HUES6 (cell line): ENCODE results near the gene MARVELD2.
"Not testable (repeated sequence)": the region's sequence is repeated elsewhere in the genome, so short reads cannot be mapped to it uniquely, and the experiment has no call there.

ENCODE experiments used
- H3K27ac ChIP-seq: 2 replicates; pipeline ENCODE4 v1.7.0; 2013; ENCODE audit warnings: low read depth, mild to moderate bottlenecking, low read length, inconsistent platforms
- H3K27me3 ChIP-seq: 2 replicates; pipeline ENCODE4 v1.6.1; 2013; ENCODE audit warnings: low read length; ENCODE audit not compliant: control insufficient read depth, insufficient read depth
- H3K36me3 ChIP-seq: 2 replicates; pipeline ENCODE4 v1.6.1; 2013; ENCODE audit warnings: low read length; ENCODE audit not compliant: control insufficient read depth, insufficient read depth
- H3K4me1 ChIP-seq: 2 replicates; pipeline ENCODE4 v1.6.1; 2013; ENCODE audit warnings: low read length; ENCODE audit not compliant: control insufficient read depth, insufficient read depth
- H3K4me3 ChIP-seq: 2 replicates; pipeline ENCODE4 v1.5.1; 2013; ENCODE audit warnings: low read depth, low read length
- H3K9ac ChIP-seq: one replicate; pipeline ENCODE4 v1.6.1; 2013; ENCODE audit warnings: mild to moderate bottlenecking, low read length
- H3K9me3 ChIP-seq: 2 replicates; pipeline ENCODE4 v1.6.1; 2013; ENCODE audit warnings: low read depth, low read length; ENCODE audit not compliant: control insufficient read depth, insufficient read depth

Gene MARVELD2

GRCh38 chr5:69450527-69450926, 35.6 kb downstream of the MARVELD2 start:
- H3K4me3 ChIP-seq, H3K9ac ChIP-seq, H3K27ac ChIP-seq, H3K4me1 ChIP-seq, H3K36me3 ChIP-seq, H3K27me3 ChIP-seq, H3K9me3 ChIP-seq: not testable (repeated sequence)

- Histone ChIP-seq H3K27ac (no peak overlapping the region), H3K9ac (no peak overlapping the region), H3K4me1 (no peaks in the 10 kb centered on the region), H3K27me3 (no peaks in the 10 kb centered on the region), H3K36me3 (no peaks in the 10 kb centered on the region), H3K4me3 (no peak overlapping the region), H3K9me3 (no peaks in the 10 kb centered on the region)
These were observed 37.2 kb downstream of the MARVELD2 start for GRCh38 chr5:69451941-69452647.

GRCh38 chr5:69453487-69453886, 38.6 kb downstream of the MARVELD2 start:
- not testable (repeated sequence) for H3K27ac ChIP-seq, H3K27me3 ChIP-seq, H3K4me1 ChIP-seq, H3K4me3 ChIP-seq, H3K36me3 ChIP-seq, H3K9ac ChIP-seq, H3K9me3 ChIP-seq

GRCh38 chr5:69454460-69455249, 39.7 kb downstream of the MARVELD2 start:
- no peaks in the 10 kb centered on the region for H3K4me1 ChIP-seq
- H3K9me3 ChIP-seq = 0 out of 2 replicates have a peak, but pooled peaks cover 3% of the 10 kb centered on the region
- H3K4me3 ChIP-seq = no peak overlapping the region
- H3K9ac ChIP-seq = no peak overlapping the region
- H3K36me3 ChIP-seq = no peaks in the 10 kb centered on the region
- no peaks in the 10 kb centered on the region for H3K27me3 ChIP-seq
- H3K27ac ChIP-seq = no peak overlapping the region

- H3K9me3 ChIP-seq, H3K27me3 ChIP-seq, H3K9ac ChIP-seq, H3K27ac ChIP-seq, H3K36me3 ChIP-seq, H3K4me1 ChIP-seq, H3K4me3 ChIP-seq: not testable (repeated sequence)
These were observed 40.6 kb downstream of the MARVELD2 start for GRCh38 chr5:69455428-69455988.

GRCh38 chr5:69462170-69462569, 47.3 kb downstream of the MARVELD2 start:
- Histone ChIP-seq H3K4me1 (no peaks in the 10 kb centered on the region), H3K36me3 (no peaks in the 10 kb centered on the region), H3K27me3 (no peaks in the 10 kb centered on the region), H3K9ac (no peak overlapping the region), H3K27ac (no peak overlapping the region), H3K9me3 (0 out of 2 replicates have a peak, but pooled peaks cover 3% of the 10 kb centered on the region), H3K4me3 (no peak overlapping the region)

- not testable (repeated sequence) for H3K9me3 ChIP-seq, H3K9ac ChIP-seq, H3K36me3 ChIP-seq, H3K4me3 ChIP-seq, H3K27me3 ChIP-seq, H3K27ac ChIP-seq, H3K4me1 ChIP-seq
These were observed 51.5 kb downstream of the MARVELD2 start for GRCh38 chr5:69466375-69466774.

GRCh38 chr5:69467442-69468225, 52.7 kb downstream of the MARVELD2 start:
- no peaks in the 10 kb centered on the region for H3K36me3 ChIP-seq
- H3K4me1 ChIP-seq = no peaks in the 10 kb centered on the region
- H3K27me3 ChIP-seq = no peaks in the 10 kb centered on the region
- no peak overlapping the region for H3K9ac ChIP-seq
- no peak overlapping the region for H3K27ac ChIP-seq
- H3K9me3 ChIP-seq = no peaks in the 10 kb centered on the region
- H3K4me3 ChIP-seq = no peak overlapping the region

GRCh38 chr5:69468631-69469030, 53.7 kb downstream of the MARVELD2 start:
- Histone ChIP-seq H3K36me3 (no peaks in the 10 kb centered on the region), H3K4me3 (no peak overlapping the region), H3K27ac (no peak overlapping the region), H3K4me1 (no peaks in the 10 kb centered on the region), H3K9me3 (no peaks in the 10 kb centered on the region), H3K9ac (no peak overlapping the region), H3K27me3 (no peaks in the 10 kb centered on the region)

GRCh38 chr5:69471516-69471915, 56.6 kb downstream of the MARVELD2 start:
- H3K27ac ChIP-seq, H3K4me3 ChIP-seq, H3K9ac ChIP-seq, H3K9me3 ChIP-seq, H3K36me3 ChIP-seq, H3K27me3 ChIP-seq, H3K4me1 ChIP-seq: not testable (repeated sequence)
